SJSA1 (cell line): ENCODE data around the gene ADGRL4. TPM values are rescaled to one million over a fixed set of nuclear protein-coding genes. Genes with fewer than 3 reads are reported as not detected.
A peak's percentile ranks its signal among the peaks of the same experiment; 100 is the strongest.
"Not testable (repeated sequence)": the region's sequence is repeated elsewhere in the genome, so short reads cannot be mapped to it uniquely, and the experiment has no call there.

Source experiments
- DNase-seq, 2 experiments: peaks; one replicate each; pipeline ENCODE4 v3.0.0-alpha.2; 2015 to 2020; ENCODE audit warnings: low spot score in 2 of 2, low read depth in 1 of 2
- H3K27ac ChIP-seq: fragments of 250-450 bp; sonication (Bioruptor Pico); 2 replicates; pipeline ENCODE4 v1.5.1; 2020; ENCODE audit warnings: mild to moderate bottlenecking, moderate library complexity
- H3K27me3 ChIP-seq: fragments of 250-450 bp; sonication (Bioruptor Pico); replicated peaks from 2 replicates; pipeline ENCODE4 v1.5.1; 2020; ENCODE audit warnings: mild to moderate bottlenecking, moderate library complexity
- H3K36me3 ChIP-seq: fragments of 250-450 bp; sonication (Bioruptor Pico); 2 replicates; pipeline ENCODE4 v1.5.1; 2020; ENCODE audit warnings: mild to moderate bottlenecking
- H3K4me1 ChIP-seq: fragments of 250-450 bp; sonication (Bioruptor Pico); replicated peaks from 2 replicates; pipeline ENCODE4 v1.6.1; 2021; ENCODE audit warnings: mild to moderate bottlenecking
- H3K4me3 ChIP-seq: fragments of 250-450 bp; sonication (Bioruptor Pico); 2 replicates; pipeline ENCODE4 v1.5.1; 2020; ENCODE audit warnings: mild to moderate bottlenecking
- H3K9me3 ChIP-seq: fragments of 250-450 bp; sonication (Bioruptor Pico); replicated peaks from 2 replicates; pipeline ENCODE4 v1.5.1; 2020; ENCODE audit warnings: mild to moderate bottlenecking
- total RNA-seq: library from RNA; depleted of rRNA; stranded (reverse); fragments of >200 nt; shearing (Covaris generic); gene quantifications from 2 replicates; pipeline ENCODE4 v1.2.3, GENCODE V29; 2014

Gene ADGRL4
- total RNA-seq, 1 experiment from 2014 or later = not detected

DNA sequence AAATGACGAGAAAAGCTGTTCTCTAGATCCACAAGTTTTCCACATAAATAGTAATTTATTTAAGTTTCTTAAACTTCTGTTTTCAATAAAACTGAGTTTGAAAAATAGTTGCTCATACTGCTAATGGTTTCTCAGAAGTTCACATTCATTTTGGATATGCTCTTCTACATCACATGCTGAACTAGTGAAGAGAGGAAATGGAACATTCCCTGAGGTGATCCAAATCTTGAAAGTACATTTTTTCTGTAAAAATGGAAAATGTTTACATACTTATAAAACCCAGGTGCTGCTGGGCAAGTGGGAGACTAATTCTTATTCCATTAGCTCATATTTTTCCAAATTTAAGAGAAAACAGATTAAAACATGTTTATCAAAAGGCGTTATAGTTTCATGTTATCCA, 111.7 kb downstream of the ADGRL4 start:
- H3K9me3 ChIP-seq = no peaks in the 10 kb centered on the region
- H3K4me1 ChIP-seq = no peaks in the 10 kb centered on the region
- DNase-seq = no peak
- no peak overlapping the region for H3K27ac ChIP-seq
- no peaks in the 10 kb centered on the region for H3K36me3 ChIP-seq
- H3K4me3 ChIP-seq = no peak overlapping the region
- H3K27me3 ChIP-seq = no peaks in the 10 kb centered on the region

DNA sequence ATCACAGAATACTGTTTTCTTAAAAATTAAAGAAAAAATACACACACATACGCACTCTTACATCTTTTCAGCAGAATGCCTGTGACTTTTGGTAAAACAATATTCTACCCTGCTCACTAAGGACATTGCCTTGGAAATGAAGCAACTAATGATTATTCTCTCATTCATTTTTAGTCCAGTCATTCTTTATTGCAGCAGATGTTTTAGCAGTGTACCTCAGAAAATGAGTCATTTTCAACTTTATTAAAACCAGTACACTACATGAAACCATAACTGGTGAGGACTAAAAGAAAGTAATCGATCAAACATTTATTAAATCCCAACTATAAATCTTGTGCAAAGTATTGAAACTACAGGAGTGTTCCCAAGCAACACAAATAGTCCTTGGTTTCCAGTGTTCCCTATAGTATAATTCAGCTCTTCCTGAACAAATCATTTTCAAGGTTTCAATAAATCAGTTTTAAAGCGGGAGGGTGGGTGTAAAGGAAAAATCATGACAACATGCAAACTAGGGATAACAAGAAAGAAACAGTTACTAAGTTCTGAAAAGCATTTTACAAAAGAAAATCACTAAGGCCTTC, 114.2 kb downstream of the ADGRL4 start:
- no peak overlapping the region for H3K27ac ChIP-seq

GRCh38 chr1:78887458-78887857, 119.1 kb downstream of the ADGRL4 start:
- no peak overlapping the region for H3K27ac ChIP-seq
- H3K4me1 ChIP-seq = peaks cover 6% of the 10 kb centered on the region
- H3K4me3 ChIP-seq = no peak overlapping the region
- no peaks in the 10 kb centered on the region for H3K27me3 ChIP-seq
- H3K36me3 ChIP-seq = no peaks in the 10 kb centered on the region
- DNase-seq = no peak
- no peaks in the 10 kb centered on the region for H3K9me3 ChIP-seq

More for the DNA sequence above, 114.2 kb downstream of the ADGRL4 start:
- no peaks in the 10 kb centered on the region for H3K9me3 ChIP-seq
- H3K27me3 ChIP-seq = no peaks in the 10 kb centered on the region
- no peak for DNase-seq
- no peaks in the 10 kb centered on the region for H3K36me3 ChIP-seq
- no peaks in the 10 kb centered on the region for H3K4me1 ChIP-seq
- no peak overlapping the region for H3K4me3 ChIP-seq

DNA sequence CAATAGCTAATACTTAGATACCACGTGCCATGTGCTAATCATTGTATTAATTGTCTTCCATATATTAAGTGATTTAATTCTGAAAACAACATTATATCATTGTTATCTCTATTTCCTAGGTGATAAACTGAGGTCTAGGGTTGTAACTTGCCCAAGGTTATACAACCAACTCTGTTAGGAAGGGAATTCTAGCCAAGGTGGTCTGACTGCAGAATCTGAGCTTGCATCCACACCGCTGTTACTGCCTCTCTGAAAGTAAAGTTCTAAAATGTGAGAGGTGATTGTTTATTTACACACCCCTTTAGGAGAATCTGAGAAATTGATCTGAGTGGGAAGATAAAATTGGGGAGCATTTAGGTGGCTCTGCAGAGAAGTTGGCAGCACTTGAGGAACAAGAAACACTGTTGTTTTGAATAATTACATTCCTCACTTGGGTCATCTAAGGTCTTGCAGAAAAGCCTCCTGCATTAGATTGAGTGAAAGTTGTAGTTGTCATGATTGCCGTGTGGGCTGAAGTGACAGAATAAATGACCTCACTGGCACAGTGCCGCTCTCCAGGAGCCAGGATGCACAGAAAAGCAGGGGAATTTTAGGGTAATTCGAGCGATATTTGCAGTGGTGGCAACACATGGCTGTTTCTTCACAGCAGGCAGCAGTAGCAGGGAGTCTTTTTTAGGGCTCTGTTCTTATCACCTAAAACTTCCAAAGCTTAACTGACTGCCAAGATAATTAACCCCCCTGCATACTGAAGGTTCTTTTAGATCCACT, 121.7 kb downstream of the ADGRL4 start:
- no peaks in the 10 kb centered on the region for H3K36me3 ChIP-seq
- H3K27me3 ChIP-seq = no peaks in the 10 kb centered on the region
- no peak overlapping the region for H3K4me3 ChIP-seq
- no peak overlapping the region for H3K27ac ChIP-seq
- H3K9me3 ChIP-seq = no peaks in the 10 kb centered on the region
- peak in 1 of 2 experiments; percentile 5 for DNase-seq
- H3K4me1 ChIP-seq = peaks cover 6% of the 10 kb centered on the region

- Histone ChIP-seq H3K4me3 (no peak overlapping the region), H3K4me1 (peaks cover 6% of the 10 kb centered on the region), H3K27ac (no peak overlapping the region), H3K9me3 (no peaks in the 10 kb centered on the region), H3K27me3 (no peaks in the 10 kb centered on the region), H3K36me3 (no peaks in the 10 kb centered on the region)
- DNase-seq = no peak
Measured at GRCh38 chr1:78880223-78880622, 126.3 kb downstream of the ADGRL4 start.

DNA sequence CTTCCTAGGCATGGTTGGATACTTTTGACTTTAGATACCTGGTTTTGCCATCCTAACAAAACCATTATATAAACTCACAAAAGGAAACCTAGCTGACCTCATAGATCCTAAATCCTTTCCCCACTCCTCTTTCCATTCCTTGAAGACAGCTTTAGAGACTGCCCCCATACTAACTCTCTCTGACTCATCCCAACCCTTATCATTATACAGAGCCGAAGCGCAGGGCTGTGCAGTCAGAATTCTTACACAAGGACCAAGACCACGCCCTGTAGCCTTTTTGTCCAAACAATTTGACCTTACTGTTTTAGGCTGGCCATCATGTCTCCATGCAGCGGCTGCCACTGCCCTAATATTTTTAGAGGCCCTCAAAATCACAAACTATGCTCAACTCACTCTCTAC, 130.5 kb downstream of the ADGRL4 start:
- DNase-seq, H3K27ac ChIP-seq, H3K4me3 ChIP-seq, H3K27me3 ChIP-seq, H3K36me3 ChIP-seq, H3K9me3 ChIP-seq: not testable (repeated sequence)
- H3K4me1 ChIP-seq = peaks cover 11% of the 10 kb centered on the region

GRCh38 chr1:78872801-78873200, 133.7 kb downstream of the ADGRL4 start:
- not testable (repeated sequence) for H3K36me3 ChIP-seq, H3K9me3 ChIP-seq, H3K27me3 ChIP-seq, H3K4me3 ChIP-seq
- H3K4me1 ChIP-seq = peaks cover 11% of the 10 kb centered on the region
- peak overlapping the region; percentile 72 for H3K27ac ChIP-seq
- DNase-seq = peak; percentile 48 to 67

- DNase-seq = no peak
- Histone ChIP-seq H3K27me3 (no peaks in the 10 kb centered on the region), H3K4me1 (peaks cover 11% of the 10 kb centered on the region), H3K27ac (no peak overlapping the region), H3K9me3 (0 out of 2 replicates have a peak, but pooled peaks cover 3% of the 10 kb centered on the region), H3K4me3 (no peak overlapping the region), H3K36me3 (no peaks in the 10 kb centered on the region)
Measured at GRCh38 chr1:78871249-78871648, 135.3 kb downstream of the ADGRL4 start.

DNA sequence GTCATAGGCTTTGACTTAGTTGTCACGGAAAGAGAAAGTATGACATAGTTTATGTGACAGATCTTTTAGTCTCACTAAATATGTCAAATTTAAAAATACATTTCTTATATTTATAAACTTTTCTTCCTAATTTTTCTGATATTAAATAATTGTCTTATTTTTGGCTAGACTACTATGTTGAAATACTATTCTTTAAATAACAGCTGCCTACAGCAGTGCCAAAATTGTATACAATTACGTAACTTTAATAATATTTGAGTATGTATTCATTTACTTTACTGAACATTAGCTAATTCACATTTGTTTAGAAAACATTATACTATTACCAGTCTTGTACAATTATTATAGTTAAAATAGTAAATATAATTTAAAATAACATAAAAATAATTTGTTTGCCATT, 137.4 kb downstream of the ADGRL4 start:
- no peak overlapping the region for H3K4me3 ChIP-seq
- peaks cover 11% of the 10 kb centered on the region for H3K4me1 ChIP-seq
- H3K27ac ChIP-seq = no peak overlapping the region
- H3K36me3 ChIP-seq = no peaks in the 10 kb centered on the region
- 0 out of 2 replicates have a peak, but pooled peaks cover 3% of the 10 kb centered on the region for H3K9me3 ChIP-seq
- no peaks in the 10 kb centered on the region for H3K27me3 ChIP-seq
- DNase-seq = no peak

- no peaks in the 10 kb centered on the region for H3K36me3 ChIP-seq
- H3K4me1 ChIP-seq = no peaks in the 10 kb centered on the region
- H3K9me3 ChIP-seq = no peaks in the 10 kb centered on the region
- H3K27ac ChIP-seq = no peak overlapping the region
- no peak overlapping the region for H3K4me3 ChIP-seq
- no peaks in the 10 kb centered on the region for H3K27me3 ChIP-seq
- DNase-seq = no peak
Measured at GRCh38 chr1:78864175-78864574, 142.4 kb downstream of the ADGRL4 start.

GRCh38 chr1:78856096-78856495, 150.4 kb downstream of the ADGRL4 start:
- no peaks in the 10 kb centered on the region for H3K4me1 ChIP-seq
- no peaks in the 10 kb centered on the region for H3K9me3 ChIP-seq
- H3K27ac ChIP-seq = no peak overlapping the region
- no peaks in the 10 kb centered on the region for H3K36me3 ChIP-seq
- no peak for DNase-seq
- H3K27me3 ChIP-seq = no peaks in the 10 kb centered on the region
- H3K4me3 ChIP-seq = no peak overlapping the region

DNA sequence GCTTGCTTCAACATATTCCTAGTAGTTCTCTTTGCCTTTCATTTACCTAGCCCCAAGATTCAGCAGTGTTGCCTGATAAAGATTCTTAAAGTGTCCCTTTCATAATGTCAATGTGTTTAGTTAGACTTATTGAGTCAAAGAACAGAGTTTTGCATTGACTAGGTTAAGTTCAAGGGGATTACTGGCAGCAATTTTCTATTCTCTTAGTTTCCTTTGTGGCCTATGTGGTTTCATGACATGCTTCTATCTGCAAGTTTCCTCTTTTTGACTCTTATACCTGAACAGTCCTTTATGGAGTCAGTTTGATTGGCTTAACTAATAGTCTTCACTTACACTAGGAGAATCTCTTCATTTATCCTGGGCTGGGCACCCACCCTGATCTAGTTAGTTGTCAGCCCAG, 151.3 kb downstream of the ADGRL4 start:
- Histone ChIP-seq H3K4me3 (no peak overlapping the region), H3K27ac (no peak overlapping the region), H3K4me1 (no peaks in the 10 kb centered on the region), H3K27me3 (no peaks in the 10 kb centered on the region), H3K36me3 (no peaks in the 10 kb centered on the region), H3K9me3 (no peaks in the 10 kb centered on the region)
- DNase-seq = no peak

- Histone ChIP-seq H3K4me1 (no peaks in the 10 kb centered on the region), H3K27me3 (no peaks in the 10 kb centered on the region), H3K9me3 (no peaks in the 10 kb centered on the region), H3K4me3 (no peak overlapping the region), H3K36me3 (no peaks in the 10 kb centered on the region), H3K27ac (no peak overlapping the region)
- DNase-seq = no peak
Measured at GRCh38 chr1:78854556-78854955, 152.0 kb downstream of the ADGRL4 start.

GRCh38 chr1:78843546-78843945, 163.0 kb downstream of the ADGRL4 start:
- H3K9me3 ChIP-seq = no peaks in the 10 kb centered on the region
- peaks cover 39% of the 10 kb centered on the region for H3K4me1 ChIP-seq
- no peaks in the 10 kb centered on the region for H3K36me3 ChIP-seq
- H3K4me3 ChIP-seq = no peak overlapping the region
- no peaks in the 10 kb centered on the region for H3K27me3 ChIP-seq
- peak in 1 of 2 experiments; percentile 24 for DNase-seq
- H3K27ac ChIP-seq = peak overlapping the region; percentile 17
